Adrenal gland (tissue), 5 donors: ENCODE measurements around the gene CFP.

Source experiments
- POLR2A ChIP-seq, 2 donors: fragments of 450-650 bp; IDR thresholded peaks; one replicate each; pipeline ENCODE4 v1.6.1; 2017; ENCODE audit warnings: antibody characterized with exemption in 2 of 2, mild to moderate bottlenecking in 2 of 2, moderate library complexity in 1 of 2
- TF ChIP-seq, protein P1 (sequence below), 6 experiments: fragments of 450-650 bp in 4 of 6; fragments of 200-600 bp in 2 of 6; sonication (generic) in 1 of 6; IDR thresholded peaks; 1 replicate in 5 of 6; 2 replicates in 1 of 6; pipeline versions ENCODE4 v1.5.1 to v1.8.0; 2016 to 2021; ENCODE audit warnings: antibody characterized with exemption in 6 of 6, mild to moderate bottlenecking in 2 of 6, moderate library complexity in 1 of 6
- donor health status: DM: no; HTN: no; CAD: no.

DNA sequence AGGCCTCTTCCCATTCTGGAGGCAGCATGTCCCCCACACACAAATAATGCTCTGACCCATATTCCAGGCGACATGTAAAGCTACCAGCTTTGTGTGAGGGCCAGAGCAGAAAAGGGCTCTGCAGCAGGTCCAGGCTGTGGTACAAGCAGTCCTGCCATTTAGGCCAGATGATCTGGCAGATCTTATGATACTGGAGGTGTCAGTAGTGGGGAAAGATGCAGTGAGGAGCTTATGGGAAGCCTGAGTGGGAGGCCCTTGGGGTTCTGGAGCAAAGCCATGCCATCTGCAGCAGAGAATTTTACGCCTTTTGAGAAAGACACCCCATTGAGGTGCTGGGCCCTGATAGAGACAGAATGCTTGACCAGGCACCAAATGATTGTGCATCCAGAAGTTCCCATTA, 17.8 kb downstream of the CFP start:
- TF ChIP-seq, protein P1, sequence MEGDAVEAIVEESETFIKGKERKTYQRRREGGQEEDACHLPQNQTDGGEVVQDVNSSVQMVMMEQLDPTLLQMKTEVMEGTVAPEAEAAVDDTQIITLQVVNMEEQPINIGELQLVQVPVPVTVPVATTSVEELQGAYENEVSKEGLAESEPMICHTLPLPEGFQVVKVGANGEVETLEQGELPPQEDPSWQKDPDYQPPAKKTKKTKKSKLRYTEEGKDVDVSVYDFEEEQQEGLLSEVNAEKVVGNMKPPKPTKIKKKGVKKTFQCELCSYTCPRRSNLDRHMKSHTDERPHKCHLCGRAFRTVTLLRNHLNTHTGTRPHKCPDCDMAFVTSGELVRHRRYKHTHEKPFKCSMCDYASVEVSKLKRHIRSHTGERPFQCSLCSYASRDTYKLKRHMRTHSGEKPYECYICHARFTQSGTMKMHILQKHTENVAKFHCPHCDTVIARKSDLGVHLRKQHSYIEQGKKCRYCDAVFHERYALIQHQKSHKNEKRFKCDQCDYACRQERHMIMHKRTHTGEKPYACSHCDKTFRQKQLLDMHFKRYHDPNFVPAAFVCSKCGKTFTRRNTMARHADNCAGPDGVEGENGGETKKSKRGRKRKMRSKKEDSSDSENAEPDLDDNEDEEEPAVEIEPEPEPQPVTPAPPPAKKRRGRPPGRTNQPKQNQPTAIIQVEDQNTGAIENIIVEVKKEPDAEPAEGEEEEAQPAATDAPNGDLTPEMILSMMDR (IDR thresholded peaks at IDR 0.05): no peak
- TF ChIP-seq POLR2A (IDR thresholded peaks at IDR 0.05): no peak
